ENCODE measurements around the gene RALB. TPM values are rescaled to one million over a fixed set of nuclear protein-coding genes. Genes with fewer than 3 reads are reported as not detected.
A peak's percentile ranks its signal among the peaks of the same experiment; 100 is the strongest.

RALB gene
- total RNA-seq, 4 donors from 2014 or later: 20.1 to 45.0 (median 30.4) TPM

DNA sequence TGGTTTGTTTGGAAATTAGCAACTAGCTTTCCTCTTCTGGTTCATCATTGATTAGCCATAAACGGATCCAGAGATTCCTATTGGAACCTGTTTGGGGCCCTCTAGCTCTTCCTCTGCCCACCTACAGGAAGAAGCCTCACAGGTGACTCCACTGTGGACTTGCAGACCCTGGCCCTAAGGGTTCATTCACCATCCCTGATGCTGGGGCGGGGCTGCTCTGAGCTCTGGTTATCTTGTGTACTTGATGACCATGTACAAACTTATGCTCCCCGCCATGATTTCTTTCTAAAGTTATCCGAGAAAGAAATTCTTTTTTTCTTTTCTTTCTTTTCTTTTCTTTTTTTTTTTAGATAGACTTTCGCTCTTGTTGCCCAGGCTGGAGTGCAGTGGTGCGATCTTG is 59.4 kb downstream of the RALB start:
- TF ChIP-seq POLR2A (IDR thresholded peaks at IDR 0.05) (no peak), CTCF (IDR thresholded peaks at IDR 0.05 in 4 of 5, conservative IDR thresholded peaks at IDR 0.05 in 1 of 5) (no peak)
- intact Hi-C loops (cut with DNase I; ENCODE audit: low total_unique reads): loop anchor here (2.0 to 10.0 kb wide), 3 partner anchors 90 to 297 kb away; partner anchors contain the start of genes EPB41L5 and TMEM185B

DNA sequence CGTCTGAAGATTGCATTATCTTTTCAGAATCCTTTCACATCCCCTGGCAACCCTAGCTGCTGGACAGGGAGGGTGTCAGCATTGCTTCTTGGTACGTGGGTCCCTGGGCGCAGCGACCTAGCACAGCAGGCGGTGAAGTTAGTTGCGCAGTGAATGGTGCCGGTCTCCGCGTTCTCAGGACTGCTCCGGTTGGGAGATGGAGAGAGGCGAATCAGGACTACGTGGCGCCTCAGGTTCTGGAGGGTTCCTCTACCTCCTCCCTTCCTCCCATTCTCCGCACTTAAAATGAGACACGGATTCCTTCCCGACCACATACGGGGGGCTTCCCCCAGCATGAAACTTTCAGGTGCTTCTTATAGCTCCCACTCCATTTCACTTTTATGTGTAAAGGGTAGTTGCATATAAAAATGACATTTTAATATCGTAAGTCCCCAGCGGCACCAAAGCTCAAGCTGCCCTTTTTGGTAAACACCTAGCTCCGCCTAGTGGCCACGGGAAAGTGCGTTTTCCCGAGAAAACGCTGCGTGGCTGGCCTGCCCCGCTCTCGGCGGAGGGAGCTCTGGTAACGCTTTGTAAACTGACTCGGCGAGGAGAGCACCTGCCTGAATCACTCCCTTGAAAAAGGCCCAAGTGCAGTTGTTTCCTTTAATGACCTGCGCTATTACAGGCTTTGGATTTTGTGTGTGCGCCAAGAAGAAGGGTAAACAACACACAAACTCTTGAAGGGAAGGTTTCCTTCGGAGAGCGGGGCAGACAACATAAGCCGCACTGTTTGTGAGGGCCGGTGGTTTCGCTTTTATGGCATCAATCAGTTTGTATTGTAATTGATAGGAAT is 60.4 kb downstream of the RALB start:
- Histone ChIP-seq H3K9me3 (no peaks in the 10 kb centered on the region), H3K27me3 (no peaks in the 10 kb centered on the region), H3K4me1 (peaks cover 14 to 15% of the 10 kb centered on the region in 2 donors), H3K4me3 (peak overlapping the region; percentile 47 to 69 (median 50)), H3K36me3 (no peaks in the 10 kb centered on the region), H3K27ac (peak overlapping the region; percentile 58 to 73 (median 72))
- in situ Hi-C loops (cut with MboI; ENCODE audit: low sequenced_read_pairs in 4 of 4): loop anchor here in 1 of 4 donors (25.0 kb wide), 1 partner anchor 201 kb away; no protein-coding TSS in a partner anchor
- peak; percentile 82 to 91 (median 82) for TF ChIP-seq CTCF (IDR thresholded peaks at IDR 0.05 in 4 of 5, conservative IDR thresholded peaks at IDR 0.05 in 1 of 5)
- no peak for TF ChIP-seq POLR2A (IDR thresholded peaks at IDR 0.05)
- ATAC-seq (peak; percentile 86 to 92), DNase-seq (peak; percentile 69 to 70)
- intact Hi-C loops (cut with DNase I; ENCODE audit: low total_unique reads): loop anchor here (1.0 to 10.0 kb wide), 5 partner anchors 60 to 298 kb away; partner anchors contain the start of genes EPB41L5 and TMEM185B

More for the DNA sequence above, 59.4 kb downstream of the RALB start:
- Histone ChIP-seq H3K4me3 (no peak overlapping the region), H3K27ac (no peak overlapping the region), H3K9me3 (no peaks in the 10 kb centered on the region), H3K27me3 (no peaks in the 10 kb centered on the region), H3K36me3 (no peaks in the 10 kb centered on the region), H3K4me1 (peaks cover 14 to 15% of the 10 kb centered on the region in 2 donors)
- in situ Hi-C loops (cut with MboI; ENCODE audit: low sequenced_read_pairs in 4 of 4): loop anchor here in 1 of 4 donors (25.0 kb wide), 1 partner anchor 200 kb away; no protein-coding TSS in a partner anchor
- DNase-seq (no peak), ATAC-seq (no peak)

GRCh38 chr2:120313695-120314615 is 61.3 kb downstream of the RALB start:
- ATAC-seq (peak; percentile 19 to 21), DNase-seq (no peak)
- TF ChIP-seq POLR2A (IDR thresholded peaks at IDR 0.05) (no peak), CTCF (IDR thresholded peaks at IDR 0.05 in 4 of 5, conservative IDR thresholded peaks at IDR 0.05 in 1 of 5) (no peak)
- Histone ChIP-seq H3K4me3 (peak overlapping the region; percentile 47 to 69 (median 50)), H3K27me3 (no peaks in the 10 kb centered on the region), H3K27ac (peak overlapping the region; percentile 58 to 73 (median 72)), H3K9me3 (no peaks in the 10 kb centered on the region), H3K36me3 (no peaks in the 10 kb centered on the region), H3K4me1 (peaks cover 14 to 15% of the 10 kb centered on the region in 2 donors)
- intact Hi-C loops (cut with DNase I; ENCODE audit: low total_unique reads): loop anchor here (1.0 to 10.0 kb wide), 5 partner anchors 61 to 299 kb away; partner anchors contain the start of genes EPB41L5 and TMEM185B
- in situ Hi-C loops (cut with MboI; ENCODE audit: low sequenced_read_pairs in 4 of 4): loop anchor here in 1 of 4 donors (25.0 kb wide), 1 partner anchor 202 kb away; no protein-coding TSS in a partner anchor

DNA sequence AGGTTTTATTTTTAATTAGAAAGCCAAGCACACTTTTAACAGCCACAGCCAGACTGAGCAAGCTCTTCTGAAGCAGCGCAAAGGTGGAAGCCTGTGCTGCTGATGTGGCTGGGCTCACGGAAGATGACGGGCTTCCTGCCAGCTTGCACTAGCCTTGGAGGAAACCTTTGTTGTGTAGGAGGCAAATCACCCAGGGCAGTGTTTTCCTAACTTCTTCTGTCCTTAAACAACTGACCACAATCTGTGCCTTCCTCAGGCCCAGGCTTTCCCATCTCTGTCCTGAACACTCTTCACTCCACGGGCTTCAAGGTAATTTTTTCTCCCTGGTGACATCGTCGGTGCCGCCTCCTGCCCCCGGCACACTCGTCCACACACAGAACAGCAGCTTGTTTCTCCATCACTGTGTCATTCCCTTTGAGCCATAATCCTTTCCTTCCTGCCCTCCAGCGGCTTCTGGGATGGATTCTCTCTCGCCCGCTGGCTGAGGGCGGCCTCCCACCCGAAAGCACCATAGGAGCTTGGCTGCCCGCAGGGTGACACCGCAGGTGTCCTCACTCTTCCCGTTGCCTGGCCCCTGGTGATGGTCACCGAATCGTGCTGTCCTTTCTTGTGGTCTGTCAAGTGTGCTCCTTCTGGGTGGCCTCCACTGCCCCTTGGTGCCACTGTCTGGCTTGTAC is 62.2 kb downstream of the RALB start:
- no peaks in the 10 kb centered on the region for H3K36me3 ChIP-seq
- TF ChIP-seq CTCF (IDR thresholded peaks at IDR 0.05 in 4 of 5, conservative IDR thresholded peaks at IDR 0.05 in 1 of 5) (no peak), POLR2A (IDR thresholded peaks at IDR 0.05) (no peak)
- peaks cover 14 to 20% of the 10 kb centered on the region in 2 donors for H3K4me1 ChIP-seq
- H3K9me3 ChIP-seq: no peaks in the 10 kb centered on the region
- H3K4me3 ChIP-seq: no peak overlapping the region
- in situ Hi-C loops (cut with MboI; ENCODE audit: low sequenced_read_pairs in 4 of 4): loop anchor here in 1 of 4 donors (25.0 kb wide), 1 partner anchor 203 kb away; no protein-coding TSS in a partner anchor
- ATAC-seq (no peak), DNase-seq (no peak)
- no peaks in the 10 kb centered on the region for H3K27me3 ChIP-seq
- intact Hi-C loops (cut with DNase I; ENCODE audit: low total_unique reads): loop anchor here (5.0 to 10.0 kb wide), 2 partner anchors 93 to 300 kb away; partner anchors contain the start of genes EPB41L5 and TMEM185B
- peak overlapping the region in 1 of 4 donors; percentile 73 for H3K27ac ChIP-seq
